Natural killer cell (primary cell): ENCODE data around the gene SPINT1. TPM values are rescaled to one million over a fixed set of nuclear protein-coding genes. Genes with fewer than 3 reads are reported as not detected.

Experiments
- ATAC-seq, 3 donors: fragments of 150-1000 bp in 2 of 3; fragments of 200-7000 bp in 1 of 3; cut with Tn5 transposase; 1 replicate in 1 of 3; 2 replicates in 2 of 3; pipeline ENCODE4 v1.10.0; 2021; ENCODE audit warnings: mild to moderate bottlenecking in 2 of 3, moderate library complexity in 2 of 3
- DNase-seq, 2 donors: peaks; one replicate each; pipeline versions ENCODE4 v3.0.0 to v3.0.0-alpha.2; 2013 to 2021; ENCODE audit warnings: mixed read lengths in 1 of 2
- H3K27ac ChIP-seq: one replicate; pipeline ENCODE4 v1.5.1; 2013; ENCODE audit warnings: mild to moderate bottlenecking, low read length
- H3K27me3 ChIP-seq: one replicate; pipeline ENCODE4 v1.6.1; 2013; ENCODE audit warnings: low read length; ENCODE audit not compliant: control insufficient read depth, insufficient read depth
- H3K36me3 ChIP-seq: one replicate; pipeline ENCODE4 v1.6.1; 2013; ENCODE audit warnings: low read length; ENCODE audit not compliant: control insufficient read depth, insufficient read depth
- H3K4me1 ChIP-seq: one replicate; pipeline ENCODE4 v1.6.1; 2013; ENCODE audit warnings: low read length; ENCODE audit not compliant: control insufficient read depth, insufficient read depth
- H3K4me3 ChIP-seq: one replicate; pipeline ENCODE4 v1.5.1; 2013; ENCODE audit warnings: low read length
- H3K9me3 ChIP-seq: one replicate; pipeline ENCODE4 v1.6.1; 2013; ENCODE audit warnings: low read length; ENCODE audit not compliant: control insufficient read depth, insufficient read depth
- H3K27ac Mint-ChIP-seq, 2 donors: one replicate each; pipeline ENCODE4 v1.8.0; 2022; ENCODE audit warnings: mild to moderate bottlenecking in 2 of 2, mixed read lengths in 2 of 2, moderate library complexity in 1 of 2
- H3K27me3 Mint-ChIP-seq, 2 donors: one replicate each; pipeline ENCODE4 v1.8.0; 2022; ENCODE audit warnings: low read depth in 2 of 2, mixed read lengths in 2 of 2
- H3K36me3 Mint-ChIP-seq: one replicate; pipeline ENCODE4 v1.8.0; 2022; ENCODE audit warnings: mixed read lengths
- H3K4me1 Mint-ChIP-seq, 2 donors: one replicate each; pipeline ENCODE4 v1.8.0; 2022; ENCODE audit warnings: mixed read lengths in 2 of 2
- H3K4me3 Mint-ChIP-seq: one replicate; pipeline ENCODE4 v1.8.0; 2022; ENCODE audit warnings: mild to moderate bottlenecking, moderate library complexity, mixed read lengths
- H3K9me3 Mint-ChIP-seq, 2 donors: one replicate each; pipeline ENCODE4 v1.8.0; 2022; ENCODE audit warnings: mixed read lengths in 2 of 2
- CTCF ChIP-seq: fragments of 200-600 bp; IDR thresholded peaks from one replicate; pipeline ENCODE4 v1.8.0; 2022; ENCODE audit warnings: antibody characterized with exemption
- WGBS: methylation state at CpG from one replicate; pipeline ENCODE4 v1.1.7; 2013; ENCODE audit warnings: missing lambda C conversion rate; ENCODE audit not compliant: insufficient coverage; 5-methylcytosine and 5-hydroxymethylcytosine counted together
- intact Hi-C: fragments of 100-400 bp; cut with micrococcal nuclease; formaldehyde crosslinking; loops from one replicate; pipeline ENCODE4 v1.14.2; 2022
- total RNA-seq, 4 donors: library from RNA; stranded (reverse); fragments of 120-200 nt in 1 of 4; gene quantifications; one replicate each; pipeline versions ENCODE4 v1.2.3 to v1.2.4, GENCODE V29; 2013 to 2022

The SPINT1 gene
- total RNA-seq, 3 donors from 2014 or later (not counting 1 experiment from before 2014, with no cell fraction given): 0.41 to 3.1 (median 1.7) TPM

GRCh38 chr15:40826423-40827075 lies 17.3 kb upstream of the SPINT1 start:
- no peaks in the 10 kb centered on the region for H3K9me3 ChIP-seq
- Mint-ChIP-seq H3K27ac (no peak overlapping the region), H3K9me3 (no peaks in the 10 kb centered on the region), H3K4me3 (no peak overlapping the region), H3K36me3 (no peaks in the 10 kb centered on the region), H3K27me3 (peaks cover 0 to 3% of the 10 kb centered on the region in 2 donors), H3K4me1 (no peaks in the 10 kb centered on the region)
- H3K36me3 ChIP-seq: no peaks in the 10 kb centered on the region
- H3K27me3 ChIP-seq: no peaks in the 10 kb centered on the region
- H3K4me1 ChIP-seq: no peaks in the 10 kb centered on the region
- ATAC-seq (no peak), DNase-seq (no peak)
- intact Hi-C loops: no loop called here
- WGBS: 76% methylated on average over 2 of the region's 4 CpGs
- H3K27ac ChIP-seq: no peak overlapping the region
- no peak overlapping the region for H3K4me3 ChIP-seq
- TF ChIP-seq CTCF: no peak

GRCh38 chr15:40828447-40829036 lies 15.3 kb upstream of the SPINT1 start, which contains the start of gene PPP1R14D:
TSS of gene PPP1R14D (minus strand) at chr15:40828708. CDS start at chr15:40828641, 67 bp downstream.
- no peaks in the 10 kb centered on the region for H3K36me3 Mint-ChIP-seq
- no peaks in the 10 kb centered on the region for H3K9me3 ChIP-seq
- H3K27ac Mint-ChIP-seq: no peak within 1 kb of the TSS
- H3K4me3 ChIP-seq: no peak within 1 kb of the TSS
- H3K27me3 ChIP-seq: no peaks in the 10 kb centered on the region
- intact Hi-C loops: no loop called here
- TF ChIP-seq CTCF: no peak
- DNase-seq (no peak), ATAC-seq (no peak)
- peaks cover 0 to 3% of the 10 kb centered on the region in 2 donors for H3K27me3 Mint-ChIP-seq
- no peaks in the 10 kb centered on the region for H3K9me3 Mint-ChIP-seq
- H3K4me1 ChIP-seq: no peaks in the 10 kb centered on the region
- no peak within 1 kb of the TSS for H3K4me3 Mint-ChIP-seq
- H3K36me3 ChIP-seq: no peaks in the 10 kb centered on the region
- 92% methylated on average over 6 of the region's 6 CpGs for WGBS
- H3K27ac ChIP-seq: no peak within 1 kb of the TSS
- H3K4me1 Mint-ChIP-seq: no peaks in the 10 kb centered on the region

GRCh38 chr15:40829115-40829514 lies 14.7 kb upstream of the SPINT1 start:
- ATAC-seq (no peak), DNase-seq (no peak)
- H3K27me3 ChIP-seq: no peaks in the 10 kb centered on the region
- Mint-ChIP-seq H3K36me3 (no peaks in the 10 kb centered on the region), H3K27ac (no peak overlapping the region), H3K9me3 (no peaks in the 10 kb centered on the region), H3K27me3 (peaks cover 0 to 3% of the 10 kb centered on the region in 2 donors), H3K4me1 (no peaks in the 10 kb centered on the region), H3K4me3 (no peak overlapping the region)
- 95% methylated on average over 7 of the region's 7 CpGs for WGBS
- no peak overlapping the region for H3K4me3 ChIP-seq
- intact Hi-C loops: no loop called here
- no peaks in the 10 kb centered on the region for H3K36me3 ChIP-seq
- no peaks in the 10 kb centered on the region for H3K4me1 ChIP-seq
- no peaks in the 10 kb centered on the region for H3K9me3 ChIP-seq
- TF ChIP-seq CTCF: no peak
- H3K27ac ChIP-seq: no peak overlapping the region
